ENCODE data around the gene AOAH.
A peak's percentile ranks its signal among the peaks of the same experiment; 100 is the strongest.

The AOAH gene

DNA sequence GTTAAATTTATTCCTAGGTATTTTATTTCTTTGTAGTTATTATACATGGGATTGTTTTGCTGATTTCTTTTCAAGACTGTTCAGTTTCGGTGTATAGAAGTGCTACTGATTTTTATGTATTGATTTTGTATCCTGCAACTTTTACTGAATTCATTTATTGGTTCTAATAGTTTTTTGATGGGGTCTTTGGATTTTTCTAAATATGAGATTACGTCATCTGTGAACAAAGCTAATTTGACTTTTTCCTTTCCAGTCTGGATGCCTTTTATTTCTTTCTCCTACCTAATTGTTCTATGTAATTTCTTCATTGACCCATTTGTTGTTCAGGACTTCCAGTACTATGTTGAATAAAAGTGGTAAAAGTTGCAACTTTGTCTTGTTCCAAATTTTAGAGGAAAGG, 5.8 kb upstream of the AOAH start:
- no peak overlapping the region for H3K4me3 ChIP-seq (ENCODE audit: low read depth in 1 of 2, low read length in 1 of 2)
- H3K27me3 ChIP-seq, result no peaks in the 10 kb centered on the region
- H3K4me1 ChIP-seq (ENCODE audit: control insufficient read depth in 1 of 2, insufficient read depth in 1 of 2, low read depth in 1 of 2, low read length in 1 of 2), result peaks cover 63 to 67% of the 10 kb centered on the region in 2 experiments
- TF ChIP-seq, protein P1, sequence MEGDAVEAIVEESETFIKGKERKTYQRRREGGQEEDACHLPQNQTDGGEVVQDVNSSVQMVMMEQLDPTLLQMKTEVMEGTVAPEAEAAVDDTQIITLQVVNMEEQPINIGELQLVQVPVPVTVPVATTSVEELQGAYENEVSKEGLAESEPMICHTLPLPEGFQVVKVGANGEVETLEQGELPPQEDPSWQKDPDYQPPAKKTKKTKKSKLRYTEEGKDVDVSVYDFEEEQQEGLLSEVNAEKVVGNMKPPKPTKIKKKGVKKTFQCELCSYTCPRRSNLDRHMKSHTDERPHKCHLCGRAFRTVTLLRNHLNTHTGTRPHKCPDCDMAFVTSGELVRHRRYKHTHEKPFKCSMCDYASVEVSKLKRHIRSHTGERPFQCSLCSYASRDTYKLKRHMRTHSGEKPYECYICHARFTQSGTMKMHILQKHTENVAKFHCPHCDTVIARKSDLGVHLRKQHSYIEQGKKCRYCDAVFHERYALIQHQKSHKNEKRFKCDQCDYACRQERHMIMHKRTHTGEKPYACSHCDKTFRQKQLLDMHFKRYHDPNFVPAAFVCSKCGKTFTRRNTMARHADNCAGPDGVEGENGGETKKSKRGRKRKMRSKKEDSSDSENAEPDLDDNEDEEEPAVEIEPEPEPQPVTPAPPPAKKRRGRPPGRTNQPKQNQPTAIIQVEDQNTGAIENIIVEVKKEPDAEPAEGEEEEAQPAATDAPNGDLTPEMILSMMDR (IDR thresholded peaks at IDR 0.05), result no peak
- H3K9me3 ChIP-seq, result no peaks in the 10 kb centered on the region
- H3K36me3 ChIP-seq, result no peaks in the 10 kb centered on the region
- H3K27ac ChIP-seq, result no peak overlapping the region

DNA sequence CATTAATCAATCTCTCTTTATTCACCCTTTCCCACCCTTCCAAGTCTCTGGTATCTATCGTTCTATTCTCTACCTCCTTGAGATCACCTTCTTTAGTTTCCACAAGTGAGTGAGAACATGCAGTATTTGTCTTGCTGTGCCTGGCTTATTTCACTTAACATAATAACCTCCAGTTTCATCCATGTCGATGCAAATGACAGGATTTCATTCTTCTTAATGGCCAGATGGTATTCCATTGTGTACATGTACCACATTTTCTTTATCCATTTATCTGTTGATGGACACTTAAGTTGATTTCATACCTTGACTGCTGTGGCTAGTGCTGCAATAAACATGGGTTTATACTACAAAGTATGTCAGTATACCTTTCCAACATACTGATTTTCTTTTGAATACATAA, 3.8 kb upstream of the AOAH start:
- H3K9me3 ChIP-seq, result no peaks in the 10 kb centered on the region
- H3K27me3 ChIP-seq, result no peaks in the 10 kb centered on the region
- H3K27ac ChIP-seq, result no peak overlapping the region
- no peak overlapping the region for H3K4me3 ChIP-seq (ENCODE audit: low read depth in 1 of 2, low read length in 1 of 2)
- H3K4me1 ChIP-seq (ENCODE audit: control insufficient read depth in 1 of 2, insufficient read depth in 1 of 2, low read depth in 1 of 2, low read length in 1 of 2), result peaks cover 54 to 63% of the 10 kb centered on the region in 2 experiments
- TF ChIP-seq, protein P1 (IDR thresholded peaks at IDR 0.05), result no peak
- no peaks in the 10 kb centered on the region for H3K36me3 ChIP-seq

DNA sequence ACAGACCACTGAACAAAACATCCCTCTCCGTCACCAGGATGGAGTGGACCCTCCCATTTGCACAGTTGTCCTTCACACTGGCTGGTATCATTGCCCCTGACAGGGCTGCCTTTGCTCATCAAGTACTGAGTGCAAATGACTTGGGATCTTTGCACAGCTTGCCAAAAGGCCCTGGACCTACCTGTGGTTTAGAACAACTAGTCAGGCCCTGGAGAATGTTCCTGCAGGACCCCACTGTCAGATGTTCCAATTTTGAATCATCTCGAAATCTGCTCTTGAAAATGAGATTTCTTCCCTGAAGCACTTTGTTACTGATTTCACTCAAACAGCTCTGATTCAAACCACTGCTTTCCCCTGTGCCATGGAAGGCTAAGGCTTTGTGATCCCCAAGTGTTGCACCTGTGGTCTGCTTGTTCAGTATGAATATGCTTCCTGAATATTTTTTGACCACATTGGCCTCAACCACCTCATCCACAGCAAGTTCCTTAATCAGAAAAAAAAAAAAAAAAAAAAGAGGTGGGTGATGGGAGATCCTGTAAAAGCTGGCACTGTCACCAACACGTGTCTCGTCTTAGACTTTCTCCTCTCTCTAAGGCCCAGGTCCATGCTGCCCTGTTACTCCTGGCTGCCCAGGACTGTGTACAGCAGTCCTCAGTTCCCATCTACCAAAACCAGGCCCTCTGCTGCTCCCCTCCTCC, 2.7 kb upstream of the AOAH start:
- Histone ChIP-seq H3K27ac (peak overlapping the region; percentile 89), H3K36me3 (no peaks in the 10 kb centered on the region), H3K4me1 (ENCODE audit: control insufficient read depth in 1 of 2, insufficient read depth in 1 of 2, low read depth in 1 of 2, low read length in 1 of 2) (peaks cover 50 to 63% of the 10 kb centered on the region in 2 experiments), H3K27me3 (no peaks in the 10 kb centered on the region), H3K9me3 (no peaks in the 10 kb centered on the region), H3K4me3 (ENCODE audit: low read depth in 1 of 2, low read length in 1 of 2) (peak overlapping the region; percentile 29 to 38)
- TF ChIP-seq, protein P1 (IDR thresholded peaks at IDR 0.05), result no peak

DNA sequence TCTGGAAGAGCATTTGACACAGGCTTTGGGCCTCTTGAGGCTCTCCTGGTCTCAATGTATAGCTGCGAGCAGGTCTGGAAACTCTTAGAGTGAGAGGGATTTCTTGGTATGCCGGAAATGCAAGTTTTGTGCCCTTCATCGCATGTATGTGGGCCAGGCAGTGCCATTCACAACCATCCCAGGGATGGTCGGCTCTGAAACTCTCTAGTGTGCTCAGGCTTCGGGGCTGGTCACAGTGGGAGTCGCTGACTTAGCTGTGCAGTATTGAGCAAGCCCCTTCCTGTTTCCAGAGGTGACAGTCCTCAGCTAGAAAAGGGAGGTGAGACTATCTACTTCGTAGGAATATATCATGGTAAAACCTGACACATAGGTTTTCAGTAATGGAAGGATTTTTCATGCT, 2.0 kb upstream of the AOAH start:
- Histone ChIP-seq H3K4me1 (ENCODE audit: control insufficient read depth in 1 of 2, insufficient read depth in 1 of 2, low read depth in 1 of 2, low read length in 1 of 2) (peaks cover 50 to 64% of the 10 kb centered on the region in 2 experiments), H3K27me3 (no peaks in the 10 kb centered on the region), H3K27ac (peak overlapping the region; percentile 89), H3K9me3 (no peaks in the 10 kb centered on the region), H3K4me3 (ENCODE audit: low read depth in 1 of 2, low read length in 1 of 2) (peak overlapping the region; percentile 29 to 38), H3K36me3 (no peaks in the 10 kb centered on the region)
- TF ChIP-seq, protein P1 (IDR thresholded peaks at IDR 0.05), result no peak

DNA sequence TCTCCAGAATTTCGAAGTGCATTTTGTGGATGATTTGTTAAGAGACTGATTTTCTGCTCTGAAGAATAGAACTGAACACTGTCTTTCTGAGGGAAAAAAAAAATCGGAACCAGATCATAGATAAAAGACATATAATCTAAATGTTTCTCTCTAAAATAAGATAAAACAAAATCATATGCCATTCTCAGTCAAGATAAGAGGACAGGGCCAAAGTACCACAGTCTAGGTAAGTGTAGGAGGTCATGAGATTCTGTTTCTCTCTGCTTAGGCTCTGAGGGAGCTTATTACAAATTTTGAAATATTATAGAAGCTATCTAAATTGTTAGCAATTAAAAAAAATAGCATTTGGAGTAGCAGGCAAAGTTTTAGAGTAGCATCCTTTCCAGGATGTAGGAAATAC, 702 bp upstream of the AOAH start:
- peaks cover 63 to 75% of the 10 kb centered on the region in 2 experiments for H3K4me1 ChIP-seq (ENCODE audit: control insufficient read depth in 1 of 2, insufficient read depth in 1 of 2, low read depth in 1 of 2, low read length in 1 of 2)
- no peaks in the 10 kb centered on the region for H3K36me3 ChIP-seq
- no peaks in the 10 kb centered on the region for H3K9me3 ChIP-seq
- H3K27me3 ChIP-seq, result no peaks in the 10 kb centered on the region
- H3K27ac ChIP-seq, result peak overlapping the region; percentile 89
- peak overlapping the region; percentile 65 to 70 for H3K4me3 ChIP-seq (ENCODE audit: low read depth in 1 of 2, low read length in 1 of 2)
- TF ChIP-seq, protein P1 (IDR thresholded peaks at IDR 0.05), result no peak
